ENCODE data around the gene HOXA11.

Gene HOXA11

DNA sequence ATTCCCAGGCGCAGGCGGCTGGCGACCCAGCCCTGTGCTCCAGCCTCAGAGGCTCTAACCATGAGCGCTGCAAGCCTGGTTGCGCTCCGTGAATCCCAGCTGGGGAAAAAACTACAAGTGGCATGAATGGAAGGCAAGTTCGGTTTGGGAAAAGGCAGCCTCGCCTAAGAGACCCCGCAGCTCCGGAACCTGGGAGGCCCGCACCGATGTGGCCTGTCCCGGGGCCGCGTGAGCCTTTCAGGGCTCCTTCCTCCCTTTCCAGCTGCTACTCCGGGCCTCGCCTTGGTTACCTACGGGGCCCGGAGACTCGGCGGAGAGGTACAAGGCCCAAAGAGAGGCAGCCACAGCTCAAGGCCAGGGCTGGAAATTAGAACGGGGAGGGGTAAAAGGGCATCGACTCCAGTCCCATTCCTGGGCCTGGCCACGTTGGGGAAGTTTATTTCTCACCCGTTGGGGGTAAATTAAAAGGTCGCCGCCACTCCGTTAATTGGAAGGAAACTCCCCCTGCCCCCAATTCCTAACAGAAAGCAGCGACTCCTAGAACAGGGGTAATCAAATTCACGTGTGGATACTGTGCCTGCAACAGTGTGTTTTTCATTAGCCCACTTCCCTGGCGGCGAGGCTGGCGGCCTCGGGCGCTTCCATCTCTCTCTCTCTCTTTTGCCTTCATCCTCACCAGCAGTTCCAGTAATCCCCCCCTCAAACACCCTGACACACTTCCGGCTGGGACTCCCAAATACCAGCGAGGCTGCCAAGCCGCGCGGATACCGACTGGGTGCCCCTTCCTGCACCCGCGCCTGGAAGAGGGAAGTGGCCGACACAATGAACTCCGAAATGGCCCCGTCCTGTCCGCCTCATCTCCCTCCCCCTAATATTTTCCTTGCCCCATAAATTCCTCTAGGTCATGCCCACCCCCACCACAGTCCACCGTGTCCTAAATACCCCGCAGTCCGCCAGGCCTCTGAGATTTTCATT lies 18.2 kb downstream of the HOXA11 start:
- no peaks in the 10 kb centered on the region for H3K79me2 ChIP-seq (ENCODE audit: insufficient read depth, low read depth)
- H3K4me3 ChIP-seq (IDR thresholded peaks at IDR 0.05; ENCODE audit: insufficient read depth, low read depth, low read length): no peak overlapping the region
- H3K9ac ChIP-seq: no peak overlapping the region
- H3K27me3 ChIP-seq (ENCODE audit: insufficient read depth, low read depth): peaks cover 9% of the 10 kb centered on the region; the same call in 1 of the 2 replicates
- H3K4me1 ChIP-seq (ENCODE audit: low read depth, poor library complexity, severe bottlenecking): peaks cover 11% of the 10 kb centered on the region
- H4K20me1 ChIP-seq (ENCODE audit: insufficient read depth): no peaks in the 10 kb centered on the region
- TF ChIP-seq, protein P1, sequence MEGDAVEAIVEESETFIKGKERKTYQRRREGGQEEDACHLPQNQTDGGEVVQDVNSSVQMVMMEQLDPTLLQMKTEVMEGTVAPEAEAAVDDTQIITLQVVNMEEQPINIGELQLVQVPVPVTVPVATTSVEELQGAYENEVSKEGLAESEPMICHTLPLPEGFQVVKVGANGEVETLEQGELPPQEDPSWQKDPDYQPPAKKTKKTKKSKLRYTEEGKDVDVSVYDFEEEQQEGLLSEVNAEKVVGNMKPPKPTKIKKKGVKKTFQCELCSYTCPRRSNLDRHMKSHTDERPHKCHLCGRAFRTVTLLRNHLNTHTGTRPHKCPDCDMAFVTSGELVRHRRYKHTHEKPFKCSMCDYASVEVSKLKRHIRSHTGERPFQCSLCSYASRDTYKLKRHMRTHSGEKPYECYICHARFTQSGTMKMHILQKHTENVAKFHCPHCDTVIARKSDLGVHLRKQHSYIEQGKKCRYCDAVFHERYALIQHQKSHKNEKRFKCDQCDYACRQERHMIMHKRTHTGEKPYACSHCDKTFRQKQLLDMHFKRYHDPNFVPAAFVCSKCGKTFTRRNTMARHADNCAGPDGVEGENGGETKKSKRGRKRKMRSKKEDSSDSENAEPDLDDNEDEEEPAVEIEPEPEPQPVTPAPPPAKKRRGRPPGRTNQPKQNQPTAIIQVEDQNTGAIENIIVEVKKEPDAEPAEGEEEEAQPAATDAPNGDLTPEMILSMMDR (conservative IDR thresholded peaks at IDR 0.05; ENCODE audit: low read depth, low read length): no peak
- H3K27ac ChIP-seq: no peak overlapping the region
- H3K4me2 ChIP-seq: no peak overlapping the region
- H2AFZ ChIP-seq (ENCODE audit: low read depth): no peak overlapping the region
- H3K36me3 ChIP-seq (ENCODE audit: insufficient read depth): no peaks in the 10 kb centered on the region

DNA sequence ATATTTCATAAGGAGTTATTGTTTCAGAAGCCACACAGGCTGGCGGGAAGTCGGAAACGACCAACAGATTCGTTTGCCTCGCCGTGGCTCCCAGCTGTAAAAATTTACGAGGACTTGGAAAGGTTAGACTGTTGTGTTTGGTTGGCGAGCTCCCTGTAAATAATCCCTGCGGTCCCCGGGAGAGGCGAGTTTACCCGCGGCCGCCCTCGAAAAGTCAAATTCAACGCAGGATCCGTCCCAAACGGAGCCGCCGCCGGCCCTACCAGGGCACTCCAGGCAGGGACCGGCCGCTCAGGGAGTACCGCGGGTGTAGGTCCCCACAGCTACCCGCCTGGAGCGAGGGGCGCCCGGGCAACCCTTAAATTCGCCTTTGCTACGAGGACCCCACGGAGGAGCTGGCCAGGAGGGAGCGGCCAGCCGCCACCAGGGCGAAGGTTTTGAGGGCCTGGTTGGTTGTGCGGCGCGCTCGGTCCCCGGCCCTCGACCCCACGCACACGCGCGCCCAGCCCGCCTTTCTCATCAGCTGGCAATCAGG lies 19.0 kb downstream of the HOXA11 start:
- no peak overlapping the region for H3K4me2 ChIP-seq
- no peaks in the 10 kb centered on the region for H4K20me1 ChIP-seq (ENCODE audit: insufficient read depth)
- peaks cover 3% of the 10 kb centered on the region for H3K4me1 ChIP-seq (ENCODE audit: low read depth, poor library complexity, severe bottlenecking)
- no peak overlapping the region for H3K9ac ChIP-seq
- H2AFZ ChIP-seq (ENCODE audit: low read depth): no peak overlapping the region
- H3K79me2 ChIP-seq (ENCODE audit: insufficient read depth, low read depth): no peaks in the 10 kb centered on the region
- peaks cover 6% of the 10 kb centered on the region; the same call in 1 of the 2 replicates for H3K27me3 ChIP-seq (ENCODE audit: insufficient read depth, low read depth)
- H3K4me3 ChIP-seq (IDR thresholded peaks at IDR 0.05; ENCODE audit: insufficient read depth, low read depth, low read length): no peak overlapping the region
- no peak overlapping the region for H3K27ac ChIP-seq
- TF ChIP-seq, protein P1 (conservative IDR thresholded peaks at IDR 0.05; ENCODE audit: low read depth, low read length): no peak
- H3K36me3 ChIP-seq (ENCODE audit: insufficient read depth): no peaks in the 10 kb centered on the region

DNA sequence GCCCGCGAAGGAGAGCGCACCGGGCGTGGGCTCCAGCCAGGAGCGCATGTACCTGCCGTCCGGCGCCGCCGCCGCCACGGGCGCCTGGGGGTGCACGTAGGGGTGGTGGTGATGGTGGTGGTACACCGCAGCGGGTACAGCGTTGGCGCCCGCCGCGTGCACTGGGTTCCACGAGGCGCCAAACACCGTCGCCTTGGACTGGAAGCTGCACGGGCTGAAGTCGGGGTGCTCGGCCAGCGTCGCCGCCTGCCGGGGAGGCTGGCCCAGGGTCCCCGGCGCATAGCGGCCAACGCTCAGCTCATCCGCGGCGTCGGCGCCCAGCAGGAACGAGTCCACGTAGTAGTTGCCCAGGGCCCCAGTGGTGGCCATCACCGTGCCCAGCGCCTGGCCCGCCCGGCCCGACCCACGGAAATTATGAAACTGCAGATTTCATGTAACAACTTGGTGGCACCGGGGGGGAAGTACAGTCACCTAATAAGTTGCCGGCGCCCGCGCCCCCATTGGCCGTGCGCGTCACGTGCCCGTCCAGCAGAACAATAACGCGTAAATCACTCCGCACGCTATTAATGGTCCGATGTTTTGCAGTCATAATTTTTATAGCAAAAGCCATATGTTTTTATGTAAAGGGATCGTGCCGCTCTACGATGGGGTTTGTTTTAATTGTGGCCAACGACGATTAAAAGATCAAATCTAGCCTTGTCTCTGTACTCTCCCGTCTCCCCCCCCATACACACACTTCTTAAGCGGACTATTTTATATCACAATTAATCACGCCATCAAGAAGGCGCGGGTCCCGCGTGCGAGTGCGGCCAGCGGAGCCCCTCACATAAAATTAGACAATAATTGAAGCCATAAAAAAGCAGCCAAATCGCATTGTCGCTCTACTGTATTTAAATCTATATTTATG lies 19.7 kb downstream of the HOXA11 start, which contains the start of gene HOXA9:
HOXA9 (minus strand) TSS at position 449 of the 907 bp plus-strand sequence; CDS start at position 369, 80 bp downstream.
- no peaks in the 10 kb centered on the region for H3K79me2 ChIP-seq (ENCODE audit: insufficient read depth, low read depth)
- TF ChIP-seq, protein P1 (conservative IDR thresholded peaks at IDR 0.05; ENCODE audit: low read depth, low read length): no peak
- H3K4me3 ChIP-seq (IDR thresholded peaks at IDR 0.05; ENCODE audit: insufficient read depth, low read depth, low read length): no peak within 1 kb of the TSS
- no peak within 1 kb of the TSS for H3K9ac ChIP-seq
- no peak within 1 kb of the TSS for H3K4me2 ChIP-seq
- H3K27ac ChIP-seq: no peak within 1 kb of the TSS
- H2AFZ ChIP-seq (ENCODE audit: low read depth): no peak within 1 kb of the TSS
- no peaks in the 10 kb centered on the region for H4K20me1 ChIP-seq (ENCODE audit: insufficient read depth)
- H3K27me3 ChIP-seq (ENCODE audit: insufficient read depth, low read depth): no peaks in the 10 kb centered on the region
- H3K4me1 ChIP-seq (ENCODE audit: low read depth, poor library complexity, severe bottlenecking): no peaks in the 10 kb centered on the region
- no peaks in the 10 kb centered on the region for H3K36me3 ChIP-seq (ENCODE audit: insufficient read depth)

DNA sequence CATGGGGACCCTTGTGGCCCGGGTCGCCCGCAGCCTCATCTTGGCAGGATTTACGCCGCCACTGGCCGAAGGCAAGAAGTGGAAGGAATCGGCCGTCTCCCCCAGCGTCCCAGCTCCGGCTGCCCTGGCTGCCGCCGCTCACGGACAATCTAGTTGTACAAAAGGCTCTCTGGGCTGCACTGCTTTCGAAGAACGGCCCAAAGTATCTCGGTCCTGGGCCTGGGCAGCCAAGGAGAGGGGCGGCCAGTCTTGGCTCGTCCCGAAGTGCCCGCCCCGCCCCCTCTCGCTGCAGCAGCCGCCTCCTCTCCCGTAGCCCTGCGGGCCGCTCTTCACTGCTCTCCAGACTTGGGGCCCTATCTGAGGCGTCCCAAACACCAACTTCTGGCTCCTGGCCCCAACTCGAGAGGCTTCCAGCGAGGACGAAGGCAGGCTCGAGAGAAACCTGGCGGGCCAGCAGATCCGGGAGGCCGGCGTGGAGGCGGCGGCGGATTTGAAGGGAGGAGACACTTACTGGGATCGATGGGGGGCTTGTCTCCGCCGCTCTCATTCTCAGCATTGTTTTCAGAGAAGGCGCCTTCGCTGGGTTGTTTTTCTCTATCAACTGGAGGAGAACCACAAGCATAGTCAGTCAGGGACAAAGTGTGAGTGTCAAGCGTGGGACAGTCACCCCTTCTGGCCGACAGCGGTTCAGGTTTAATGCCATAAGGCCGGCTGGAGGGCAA lies 20.5 kb downstream of the HOXA11 start:
- H3K27ac ChIP-seq: no peak overlapping the region
- H3K4me3 ChIP-seq (IDR thresholded peaks at IDR 0.05; ENCODE audit: insufficient read depth, low read depth, low read length): no peak overlapping the region
- H3K4me2 ChIP-seq: no peak overlapping the region
- no peaks in the 10 kb centered on the region for H4K20me1 ChIP-seq (ENCODE audit: insufficient read depth)
- no peaks in the 10 kb centered on the region for H3K4me1 ChIP-seq (ENCODE audit: low read depth, poor library complexity, severe bottlenecking)
- TF ChIP-seq, protein P1 (conservative IDR thresholded peaks at IDR 0.05; ENCODE audit: low read depth, low read length): no peak
- no peaks in the 10 kb centered on the region for H3K79me2 ChIP-seq (ENCODE audit: insufficient read depth, low read depth)
- H3K36me3 ChIP-seq (ENCODE audit: insufficient read depth): no peaks in the 10 kb centered on the region
- no peak overlapping the region for H2AFZ ChIP-seq (ENCODE audit: low read depth)
- no peaks in the 10 kb centered on the region for H3K27me3 ChIP-seq (ENCODE audit: insufficient read depth, low read depth)
- H3K9ac ChIP-seq: no peak overlapping the region

All from KMS-11 (cell line).